Suppressor macrophage treated with lipopolysaccharide for 1 hour (primary cell): ENCODE measurements around the gene ECEL1.
"Not testable (repeated sequence)": the region's sequence is repeated elsewhere in the genome, so short reads cannot be mapped to it uniquely, and the experiment has no call there.

ENCODE experiments used
- DNase-seq, 3 donors: peaks; one replicate each; pipeline ENCODE4 v3.0.0-alpha.2; 2020 to 2022

ECEL1 gene

GRCh38 chr2:232458051-232458660, 29.5 kb downstream of the ECEL1 start:
- DNase-seq, result no peak

- DNase-seq, result no peak
Measured at GRCh38 chr2:232457121-232458011, 30.3 kb downstream of the ECEL1 start.

- DNase-seq, result no peak
Measured at GRCh38 chr2:232456296-232457120, 31.1 kb downstream of the ECEL1 start.

DNA sequence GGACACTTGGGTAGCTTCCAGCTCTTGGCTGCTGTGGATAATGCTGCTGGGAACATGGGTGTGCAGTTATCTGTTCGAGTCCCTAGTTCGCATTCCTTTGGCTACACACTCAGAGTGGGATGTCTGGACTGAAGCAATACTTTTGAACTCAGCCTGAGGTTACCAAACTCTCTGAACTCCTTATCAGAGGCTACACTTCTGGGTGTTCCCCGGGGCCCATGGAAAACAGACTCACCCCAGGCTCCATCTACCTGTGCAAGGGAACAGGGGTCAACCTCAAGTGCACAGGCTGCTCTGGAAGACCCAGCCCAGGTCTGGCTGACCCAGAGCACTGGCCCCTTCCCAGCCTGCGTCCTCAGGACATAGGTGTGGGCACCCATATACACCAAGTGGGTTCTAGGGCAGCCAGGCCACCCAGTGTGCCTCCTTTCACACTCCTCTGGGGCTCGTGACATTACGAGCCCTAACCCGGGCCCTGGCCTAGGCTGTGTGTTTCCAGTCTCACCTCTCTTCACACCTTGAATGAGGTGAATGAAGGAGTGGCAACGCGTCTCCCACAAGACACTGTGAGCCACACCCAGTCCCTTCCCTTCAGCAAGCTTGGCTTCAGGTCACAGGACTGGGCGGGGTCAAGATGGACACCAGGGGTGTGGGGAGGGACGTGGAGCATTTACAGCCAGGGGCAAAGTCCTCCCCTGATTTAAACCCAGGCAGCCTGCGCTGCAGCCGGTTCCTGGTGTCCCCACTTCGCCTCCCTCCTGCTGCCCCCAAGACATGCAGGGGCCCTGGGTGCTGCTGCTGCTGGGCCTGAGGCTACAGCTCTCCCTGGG, 32.0 kb downstream of the ECEL1 start, which contains the start of gene ALPI:
Gene ALPI, plus strand, starts transcription at position 728 of the 830 bp plus-strand sequence. Its CDS starts 47 bp downstream, at position 775.
- DNase-seq, result no peak

GRCh38 chr2:232454630-232455029, 33.0 kb downstream of the ECEL1 start:
- no peak for DNase-seq

GRCh38 chr2:232451645-232452044, 36.0 kb downstream of the ECEL1 start:
- not testable (repeated sequence) for DNase-seq

- DNase-seq, result no peak
Measured at GRCh38 chr2:232449964-232450363, 37.7 kb downstream of the ECEL1 start.

DNA sequence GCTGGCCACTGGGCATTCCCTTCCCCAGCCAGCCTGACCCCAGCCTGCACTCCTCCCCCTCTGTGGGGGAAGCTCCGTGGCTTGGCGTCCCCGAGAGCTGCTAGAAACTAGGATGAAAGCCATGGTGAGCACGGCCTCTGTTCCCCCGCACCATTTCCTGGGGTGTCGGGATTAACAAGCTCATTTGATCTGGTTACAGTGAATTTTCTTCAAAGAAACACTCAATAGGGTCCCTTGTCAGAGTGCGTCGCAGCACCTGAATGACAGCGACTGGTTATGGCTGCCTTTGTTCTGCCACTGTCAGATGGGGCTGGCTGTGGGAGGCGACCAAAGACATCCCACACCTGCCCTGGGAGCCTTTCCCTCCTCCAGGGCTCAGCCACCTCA, 39.3 kb downstream of the ECEL1 start:
- no peak for DNase-seq

DNA sequence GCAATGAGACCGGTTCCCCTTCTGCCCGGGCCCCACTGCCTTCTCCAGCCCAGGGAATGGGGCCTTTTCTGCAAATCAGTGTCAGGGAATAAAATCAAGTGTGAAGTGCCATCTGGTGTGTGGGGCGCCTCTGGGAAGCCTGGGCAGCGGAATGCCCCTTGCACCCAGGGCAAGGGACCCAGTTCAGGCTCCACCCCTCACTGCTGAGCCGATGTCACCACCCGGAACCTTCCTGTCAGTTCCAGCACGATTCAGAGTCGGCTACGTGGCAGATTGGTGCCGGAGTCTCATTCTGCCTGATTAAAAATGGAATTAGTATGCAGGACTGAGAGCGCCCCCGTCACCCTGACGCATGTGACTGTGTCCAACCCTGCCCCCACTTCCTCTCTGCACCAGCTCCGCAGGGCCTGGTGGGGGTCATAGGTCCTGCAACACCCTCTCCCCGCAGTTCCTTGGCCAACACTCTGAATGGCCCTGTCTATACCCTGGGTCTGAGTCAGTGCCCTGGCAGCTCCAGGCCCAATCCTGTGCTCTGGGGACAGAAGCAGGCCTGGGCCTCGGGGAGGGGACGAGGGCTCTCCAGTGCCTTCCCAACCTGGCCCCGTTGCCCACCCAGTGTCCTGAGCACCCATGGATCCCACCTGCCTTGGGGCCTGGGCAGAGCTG, 39.9 kb downstream of the ECEL1 start:
- no peak for DNase-seq

- no peak for DNase-seq
Measured at GRCh38 chr2:232447091-232447620, 40.5 kb downstream of the ECEL1 start.

GRCh38 chr2:232446266-232446777, 41.3 kb downstream of the ECEL1 start:
- not testable (repeated sequence) for DNase-seq

- DNase-seq, result not testable (repeated sequence)
Measured at GRCh38 chr2:232445149-232445885, 42.3 kb downstream of the ECEL1 start.

- DNase-seq, result peak; percentile 76 to 86 (median 84)
Measured at GRCh38 chr2:232444409-232445148, 43.1 kb downstream of the ECEL1 start.

- not testable (repeated sequence) for DNase-seq
Measured at GRCh38 chr2:232443669-232444408, 43.8 kb downstream of the ECEL1 start.

DNA sequence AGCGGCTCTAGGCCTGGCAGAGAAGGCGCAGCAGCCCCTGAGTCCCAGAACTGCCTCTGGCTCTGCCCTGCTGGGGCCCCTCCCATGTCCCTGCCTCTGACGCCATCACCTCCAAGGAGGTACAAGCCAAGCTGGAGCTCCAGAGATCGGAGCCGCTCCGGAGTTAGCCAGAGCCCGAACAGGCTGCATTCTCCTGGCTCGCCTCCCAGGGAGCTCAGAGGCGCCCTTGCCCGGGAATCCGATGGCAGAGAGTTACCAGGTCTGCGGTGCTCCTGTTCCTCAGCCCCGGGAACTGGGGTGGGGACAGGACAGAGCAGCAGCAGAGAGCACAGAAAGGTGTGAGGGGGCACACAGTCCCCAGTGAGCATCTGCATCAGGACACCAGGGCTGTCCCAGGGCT, 44.6 kb downstream of the ECEL1 start:
- DNase-seq, result not testable (repeated sequence)

- DNase-seq, result not testable (repeated sequence)
Measured at GRCh38 chr2:232442431-232442830, 45.2 kb downstream of the ECEL1 start.

GRCh38 chr2:232441922-232442321, 45.7 kb downstream of the ECEL1 start:
- not testable (repeated sequence) for DNase-seq

GRCh38 chr2:232441147-232441651, 46.4 kb downstream of the ECEL1 start:
- DNase-seq, result no peak
